GM21381 (cell line): ENCODE measurements around the gene PCDH12.

Experiments used
- ATAC-seq: cut with Tn5 transposase; IDR thresholded peaks from one replicate; pipeline ENCODE4 v1.9.1; 2021; ENCODE audit warnings: mild to moderate bottlenecking, moderate library complexity; ENCODE audit not compliant: unreplicated experiment

Gene PCDH12

GRCh38 chr5:141910271-141910673, 47.7 kb downstream of the PCDH12 start:
- no peak for ATAC-seq

GRCh38 chr5:141909212-141909611, 48.8 kb downstream of the PCDH12 start:
- ATAC-seq = no peak

- no peak for ATAC-seq
Observed at GRCh38 chr5:141908796-141909195, 49.2 kb downstream of the PCDH12 start.

- no peak for ATAC-seq
Observed at GRCh38 chr5:141906972-141907371, 51.0 kb downstream of the PCDH12 start.

GRCh38 chr5:141906517-141906916, 51.5 kb downstream of the PCDH12 start:
- no peak for ATAC-seq

- ATAC-seq = no peak
Observed at GRCh38 chr5:141904551-141904950, 53.5 kb downstream of the PCDH12 start.

- no peak for ATAC-seq
Observed at GRCh38 chr5:141903261-141903660, 54.7 kb downstream of the PCDH12 start.

GRCh38 chr5:141902015-141902814, 55.8 kb downstream of the PCDH12 start:
- no peak for ATAC-seq

GRCh38 chr5:141898448-141899049, 59.5 kb downstream of the PCDH12 start:
- ATAC-seq = no peak

GRCh38 chr5:141897425-141897824, 60.6 kb downstream of the PCDH12 start:
- no peak for ATAC-seq
